ENCODE measurements around the gene ZNF488. TPM values are rescaled to one million over a fixed set of nuclear protein-coding genes. Genes with fewer than 3 reads are reported as not detected.

Gene ZNF488
- total RNA-seq, 3 donors from 2014 or later: 0.47 to 1.6 (median 1.4) TPM

DNA sequence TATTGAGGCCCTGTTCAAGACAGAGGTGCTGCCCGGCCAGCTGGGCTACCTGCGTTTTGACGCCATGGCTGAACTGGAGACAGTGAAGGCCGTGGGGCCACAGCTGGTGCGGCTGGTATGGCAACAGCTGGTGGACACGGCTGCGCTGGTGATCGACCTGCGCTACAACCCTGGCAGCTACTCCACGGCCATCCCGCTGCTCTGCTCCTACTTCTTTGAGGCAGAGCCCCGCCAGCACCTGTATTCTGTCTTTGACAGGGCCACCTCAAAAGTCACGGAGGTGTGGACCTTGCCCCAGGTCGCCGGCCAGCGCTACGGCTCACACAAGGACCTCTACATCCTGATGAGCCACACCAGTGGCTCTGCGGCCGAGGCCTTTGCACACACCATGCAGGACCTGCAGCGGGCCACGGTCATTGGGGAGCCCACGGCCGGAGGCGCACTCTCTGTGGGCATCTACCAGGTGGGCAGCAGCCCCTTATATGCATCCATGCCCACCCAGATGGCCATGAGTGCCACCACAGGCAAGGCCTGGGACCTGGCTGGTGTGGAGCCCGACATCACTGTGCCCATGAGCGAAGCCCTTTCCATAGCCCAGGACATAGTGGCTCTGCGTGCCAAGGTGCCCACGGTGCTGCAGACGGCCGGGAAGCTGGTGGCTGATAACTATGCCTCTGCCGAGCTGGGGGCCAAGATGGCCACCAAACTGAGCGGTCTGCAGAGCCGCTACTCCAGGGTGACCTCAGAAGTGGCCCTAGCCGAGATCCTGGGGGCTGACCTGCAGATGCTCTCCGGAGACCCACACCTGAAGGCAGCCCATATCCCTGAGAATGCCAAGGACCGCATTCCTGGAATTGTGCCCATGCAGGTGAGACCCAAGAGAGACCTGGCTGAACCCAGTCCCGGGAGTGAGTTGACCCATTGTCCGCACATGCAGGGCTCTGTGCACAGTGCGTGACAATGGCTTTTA is 33.1 kb downstream of the ZNF488 start:
- intact Hi-C loops (cut with DNase I, micrococcal nuclease): no loop called here
- no peak for DNase-seq
- no peak overlapping the region for H3K4me3 ChIP-seq
- no peaks in the 10 kb centered on the region for H3K9me3 ChIP-seq
- TF ChIP-seq, protein P1, sequence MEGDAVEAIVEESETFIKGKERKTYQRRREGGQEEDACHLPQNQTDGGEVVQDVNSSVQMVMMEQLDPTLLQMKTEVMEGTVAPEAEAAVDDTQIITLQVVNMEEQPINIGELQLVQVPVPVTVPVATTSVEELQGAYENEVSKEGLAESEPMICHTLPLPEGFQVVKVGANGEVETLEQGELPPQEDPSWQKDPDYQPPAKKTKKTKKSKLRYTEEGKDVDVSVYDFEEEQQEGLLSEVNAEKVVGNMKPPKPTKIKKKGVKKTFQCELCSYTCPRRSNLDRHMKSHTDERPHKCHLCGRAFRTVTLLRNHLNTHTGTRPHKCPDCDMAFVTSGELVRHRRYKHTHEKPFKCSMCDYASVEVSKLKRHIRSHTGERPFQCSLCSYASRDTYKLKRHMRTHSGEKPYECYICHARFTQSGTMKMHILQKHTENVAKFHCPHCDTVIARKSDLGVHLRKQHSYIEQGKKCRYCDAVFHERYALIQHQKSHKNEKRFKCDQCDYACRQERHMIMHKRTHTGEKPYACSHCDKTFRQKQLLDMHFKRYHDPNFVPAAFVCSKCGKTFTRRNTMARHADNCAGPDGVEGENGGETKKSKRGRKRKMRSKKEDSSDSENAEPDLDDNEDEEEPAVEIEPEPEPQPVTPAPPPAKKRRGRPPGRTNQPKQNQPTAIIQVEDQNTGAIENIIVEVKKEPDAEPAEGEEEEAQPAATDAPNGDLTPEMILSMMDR (IDR thresholded peaks at IDR 0.05): no peak
- H3K4me1 ChIP-seq (ENCODE audit: low read depth): no peaks in the 10 kb centered on the region
- no peak for ATAC-seq
- H3K36me3 ChIP-seq (ENCODE audit: low read depth): no peaks in the 10 kb centered on the region

DNA sequence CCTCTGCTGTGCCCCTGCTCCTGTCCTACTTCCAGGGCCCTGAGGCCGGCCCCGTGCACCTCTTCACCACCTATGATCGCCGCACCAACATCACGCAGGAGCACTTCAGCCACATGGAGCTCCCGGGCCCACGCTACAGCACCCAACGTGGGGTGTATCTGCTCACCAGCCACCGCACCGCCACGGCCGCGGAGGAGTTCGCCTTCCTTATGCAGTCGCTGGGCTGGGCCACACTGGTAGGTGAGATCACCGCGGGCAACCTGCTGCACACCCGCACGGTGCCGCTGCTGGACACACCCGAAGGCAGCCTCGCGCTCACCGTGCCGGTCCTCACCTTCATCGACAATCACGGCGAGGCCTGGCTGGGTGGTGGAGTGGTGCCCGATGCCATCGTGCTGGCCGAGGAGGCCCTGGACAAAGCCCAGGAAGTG is 34.1 kb downstream of the ZNF488 start:
- TF ChIP-seq, protein P1 (IDR thresholded peaks at IDR 0.05): no peak
- Histone ChIP-seq H3K9me3 (no peaks in the 10 kb centered on the region), H3K4me1 (ENCODE audit: low read depth) (no peaks in the 10 kb centered on the region), H3K36me3 (ENCODE audit: low read depth) (no peaks in the 10 kb centered on the region), H3K4me3 (no peak overlapping the region)
- ATAC-seq (no peak), DNase-seq (no peak)
- intact Hi-C loops (cut with DNase I, micrococcal nuclease): no loop called here

DNA sequence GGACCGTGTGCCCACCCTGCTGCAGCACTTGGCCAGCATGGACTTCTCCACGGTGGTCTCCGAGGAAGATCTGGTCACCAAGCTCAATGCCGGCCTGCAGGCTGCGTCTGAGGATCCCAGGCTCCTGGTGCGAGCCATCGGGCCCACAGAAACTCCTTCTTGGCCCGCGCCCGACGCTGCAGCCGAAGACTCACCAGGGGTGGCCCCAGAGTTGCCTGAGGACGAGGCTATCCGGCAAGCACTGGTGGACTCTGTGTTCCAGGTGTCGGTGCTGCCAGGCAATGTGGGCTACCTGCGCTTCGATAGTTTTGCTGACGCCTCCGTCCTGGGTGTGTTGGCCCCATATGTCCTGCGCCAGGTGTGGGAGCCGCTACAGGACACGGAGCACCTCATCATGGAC is 34.6 kb downstream of the ZNF488 start:
- H3K9me3 ChIP-seq: no peaks in the 10 kb centered on the region
- H3K4me1 ChIP-seq (ENCODE audit: low read depth): no peaks in the 10 kb centered on the region
- ATAC-seq: no peak
- no peak for DNase-seq
- TF ChIP-seq, protein P1 (IDR thresholded peaks at IDR 0.05): no peak
- intact Hi-C loops (cut with DNase I, micrococcal nuclease): no loop called here
- no peaks in the 10 kb centered on the region for H3K36me3 ChIP-seq (ENCODE audit: low read depth)
- H3K4me3 ChIP-seq: no peak overlapping the region

DNA sequence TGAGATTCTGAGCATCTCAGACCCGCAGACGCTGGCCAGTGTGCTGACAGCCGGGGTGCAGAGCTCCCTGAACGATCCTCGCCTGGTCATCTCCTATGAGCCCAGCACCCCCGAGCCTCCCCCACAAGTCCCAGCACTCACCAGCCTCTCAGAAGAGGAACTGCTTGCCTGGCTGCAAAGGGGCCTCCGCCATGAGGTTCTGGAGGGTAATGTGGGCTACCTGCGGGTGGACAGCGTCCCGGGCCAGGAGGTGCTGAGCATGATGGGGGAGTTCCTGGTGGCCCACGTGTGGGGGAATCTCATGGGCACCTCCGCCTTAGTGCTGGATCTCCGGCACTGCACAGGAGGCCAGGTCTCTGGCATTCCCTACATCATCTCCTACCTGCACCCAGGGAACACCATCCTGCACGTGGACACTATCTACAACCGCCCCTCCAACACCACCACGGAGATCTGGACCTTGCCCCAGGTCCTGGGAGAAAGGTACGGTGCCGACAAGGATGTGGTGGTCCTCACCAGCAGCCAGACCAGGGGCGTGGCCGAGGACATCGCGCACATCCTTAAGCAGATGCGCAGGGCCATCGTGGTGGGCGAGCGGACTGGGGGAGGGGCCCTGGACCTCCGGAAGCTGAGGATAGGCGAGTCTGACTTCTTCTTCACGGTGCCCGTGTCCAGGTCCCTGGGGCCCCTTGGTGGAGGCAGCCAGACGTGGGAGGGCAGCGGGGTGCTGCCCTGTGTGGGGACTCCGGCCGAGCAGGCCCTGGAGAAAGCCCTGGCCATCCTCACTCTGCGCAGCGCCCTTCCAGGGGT is 35.2 kb downstream of the ZNF488 start:
- ATAC-seq (no peak), DNase-seq (no peak)
- H3K9me3 ChIP-seq: no peaks in the 10 kb centered on the region
- TF ChIP-seq, protein P1 (IDR thresholded peaks at IDR 0.05): no peak
- H3K4me1 ChIP-seq (ENCODE audit: low read depth): no peaks in the 10 kb centered on the region
- H3K36me3 ChIP-seq (ENCODE audit: low read depth): no peaks in the 10 kb centered on the region
- H3K4me3 ChIP-seq: no peak overlapping the region
- intact Hi-C loops (cut with DNase I, micrococcal nuclease): no loop called here

DNA sequence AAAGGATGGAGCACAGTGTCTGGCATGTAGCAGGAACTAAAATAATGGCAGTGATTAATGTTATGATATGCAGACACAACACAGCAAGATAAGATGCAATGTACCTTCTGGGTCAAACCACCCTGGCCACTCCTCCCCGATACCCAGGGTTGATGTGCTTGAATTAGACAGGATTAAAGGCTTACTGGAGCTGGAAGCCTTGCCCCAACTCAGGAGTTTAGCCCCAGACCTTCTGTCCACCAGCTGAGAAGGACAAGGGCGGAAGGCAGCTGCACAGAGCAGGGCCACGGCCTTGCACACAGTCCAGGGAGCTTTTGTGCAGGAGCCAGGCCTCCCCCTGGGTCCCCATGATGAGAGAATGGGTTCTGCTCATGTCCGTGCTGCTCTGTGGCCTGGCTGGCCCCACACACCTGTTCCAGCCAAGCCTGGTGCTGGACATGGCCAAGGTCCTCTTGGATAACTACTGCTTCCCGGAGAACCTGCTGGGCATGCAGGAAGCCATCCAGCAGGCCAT is 35.9 kb downstream of the ZNF488 start, which contains the start of gene RBP3:
RBP3 (plus strand) TSS at position 226 of the 514 bp plus-strand sequence; CDS start at position 348, 122 bp downstream.
- ATAC-seq (no peak), DNase-seq (no peak)
- intact Hi-C loops (cut with DNase I, micrococcal nuclease): no loop called here
- no peaks in the 10 kb centered on the region for H3K9me3 ChIP-seq
- no peak within 1 kb of the TSS for H3K4me3 ChIP-seq
- H3K4me1 ChIP-seq (ENCODE audit: low read depth): no peaks in the 10 kb centered on the region
- H3K36me3 ChIP-seq (ENCODE audit: low read depth): no peaks in the 10 kb centered on the region
- TF ChIP-seq, protein P1 (IDR thresholded peaks at IDR 0.05): no peak
